GM18517 (cell line): ENCODE results near the gene KCNJ5.
"Not testable (repeated sequence)": the region's sequence is repeated elsewhere in the genome, so short reads cannot be mapped to it uniquely, and the experiment has no call there.

Experiments used
- ATAC-seq: cut with Tn5 transposase; IDR thresholded peaks from one replicate; pipeline ENCODE4 v1.9.1; 2021; ENCODE audit warnings: mild to moderate bottlenecking, moderate library complexity; ENCODE audit not compliant: unreplicated experiment

The KCNJ5 gene

DNA sequence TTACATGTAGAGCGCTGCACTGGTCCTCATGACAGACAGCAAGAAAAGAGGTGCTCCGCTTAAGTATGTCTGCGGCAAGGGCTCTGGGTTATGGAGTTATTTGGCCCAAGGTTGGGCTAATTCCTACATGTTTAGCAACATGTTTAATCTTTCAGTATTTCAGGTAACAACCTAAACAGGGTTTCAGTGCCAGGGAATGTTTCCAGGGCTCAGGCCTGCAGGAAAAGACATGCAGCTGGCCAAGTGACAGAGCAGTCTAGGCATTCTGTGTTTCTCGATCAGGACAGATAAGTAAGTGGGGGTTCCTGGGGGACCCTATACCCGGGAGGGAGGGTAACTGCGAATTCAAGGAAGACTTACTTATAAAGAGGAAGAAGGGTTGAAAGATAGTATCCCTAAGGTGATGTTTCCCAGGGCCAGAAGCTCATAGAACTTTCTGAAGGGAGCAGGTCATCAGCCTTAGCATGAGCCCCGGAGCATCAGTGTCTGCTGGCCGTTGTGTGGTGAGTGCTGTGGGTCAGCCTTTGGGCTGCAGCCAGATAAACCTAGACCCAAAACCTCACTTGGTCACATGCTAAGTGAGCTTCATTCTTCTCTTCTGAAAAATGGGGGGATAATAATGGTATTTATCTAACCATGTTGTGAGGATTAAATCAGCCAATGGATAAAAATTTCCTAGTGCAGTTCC lies 18.4 kb downstream of the KCNJ5 start:
- ATAC-seq = no peak

DNA sequence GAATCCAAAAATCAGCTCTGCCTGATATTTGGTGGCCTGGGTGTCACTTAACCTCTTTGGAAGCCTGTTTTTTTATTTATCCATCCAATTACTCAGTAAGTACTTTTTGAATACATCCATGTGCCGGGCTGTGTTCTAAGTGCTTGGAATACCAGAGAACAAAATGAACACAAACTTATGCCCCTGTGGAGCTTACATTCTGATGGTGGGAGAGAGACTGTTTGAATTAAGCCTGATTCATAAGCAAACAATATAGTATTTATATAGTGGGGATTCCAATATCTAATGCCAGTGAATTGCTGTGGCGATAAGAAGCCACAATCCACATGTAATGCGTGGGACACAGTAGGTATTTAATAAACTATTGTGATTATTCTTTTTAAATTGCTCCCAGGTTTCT lies 19.4 kb downstream of the KCNJ5 start:
- no peak for ATAC-seq

DNA sequence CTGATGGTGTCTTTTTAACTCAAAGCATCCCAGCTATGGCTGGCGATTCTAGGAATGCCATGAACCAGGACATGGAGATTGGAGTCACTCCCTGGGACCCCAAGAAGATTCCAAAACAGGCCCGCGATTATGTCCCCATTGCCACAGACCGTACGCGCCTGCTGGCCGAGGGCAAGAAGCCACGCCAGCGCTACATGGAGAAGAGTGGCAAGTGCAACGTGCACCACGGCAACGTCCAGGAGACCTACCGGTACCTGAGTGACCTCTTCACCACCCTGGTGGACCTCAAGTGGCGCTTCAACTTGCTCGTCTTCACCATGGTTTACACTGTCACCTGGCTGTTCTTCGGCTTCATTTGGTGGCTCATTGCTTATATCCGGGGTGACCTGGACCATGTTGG lies 20.1 kb downstream of the KCNJ5 start:
- no peak for ATAC-seq

DNA sequence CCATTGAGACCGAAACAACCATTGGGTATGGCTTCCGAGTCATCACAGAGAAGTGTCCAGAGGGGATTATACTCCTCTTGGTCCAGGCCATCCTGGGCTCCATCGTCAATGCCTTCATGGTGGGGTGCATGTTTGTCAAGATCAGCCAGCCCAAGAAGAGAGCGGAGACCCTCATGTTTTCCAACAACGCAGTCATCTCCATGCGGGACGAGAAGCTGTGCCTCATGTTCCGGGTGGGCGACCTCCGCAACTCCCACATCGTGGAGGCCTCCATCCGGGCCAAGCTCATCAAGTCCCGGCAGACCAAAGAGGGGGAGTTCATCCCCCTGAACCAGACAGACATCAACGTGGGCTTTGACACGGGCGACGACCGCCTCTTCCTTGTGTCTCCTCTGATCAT lies 20.5 kb downstream of the KCNJ5 start:
- ATAC-seq = no peak

DNA sequence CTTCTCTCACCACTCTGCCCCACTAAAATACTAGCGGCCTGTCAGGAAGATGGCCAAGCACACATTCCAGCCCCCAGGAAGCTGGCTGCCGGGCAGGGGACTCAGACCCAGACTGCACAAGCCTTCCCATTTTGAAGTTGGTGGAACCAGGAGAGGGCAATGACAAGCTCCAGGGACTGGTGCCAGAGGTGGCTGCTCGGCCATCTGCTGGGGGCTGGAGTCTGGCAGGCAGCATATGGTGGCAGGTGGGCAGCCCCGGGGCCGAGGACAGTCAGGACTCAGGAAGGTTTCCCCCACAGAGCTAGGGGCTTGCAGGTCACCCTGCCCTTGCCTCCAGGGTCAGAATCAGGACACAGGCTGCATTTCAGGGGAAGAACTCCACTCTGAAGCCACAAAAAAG lies 22.6 kb downstream of the KCNJ5 start:
- no peak for ATAC-seq

DNA sequence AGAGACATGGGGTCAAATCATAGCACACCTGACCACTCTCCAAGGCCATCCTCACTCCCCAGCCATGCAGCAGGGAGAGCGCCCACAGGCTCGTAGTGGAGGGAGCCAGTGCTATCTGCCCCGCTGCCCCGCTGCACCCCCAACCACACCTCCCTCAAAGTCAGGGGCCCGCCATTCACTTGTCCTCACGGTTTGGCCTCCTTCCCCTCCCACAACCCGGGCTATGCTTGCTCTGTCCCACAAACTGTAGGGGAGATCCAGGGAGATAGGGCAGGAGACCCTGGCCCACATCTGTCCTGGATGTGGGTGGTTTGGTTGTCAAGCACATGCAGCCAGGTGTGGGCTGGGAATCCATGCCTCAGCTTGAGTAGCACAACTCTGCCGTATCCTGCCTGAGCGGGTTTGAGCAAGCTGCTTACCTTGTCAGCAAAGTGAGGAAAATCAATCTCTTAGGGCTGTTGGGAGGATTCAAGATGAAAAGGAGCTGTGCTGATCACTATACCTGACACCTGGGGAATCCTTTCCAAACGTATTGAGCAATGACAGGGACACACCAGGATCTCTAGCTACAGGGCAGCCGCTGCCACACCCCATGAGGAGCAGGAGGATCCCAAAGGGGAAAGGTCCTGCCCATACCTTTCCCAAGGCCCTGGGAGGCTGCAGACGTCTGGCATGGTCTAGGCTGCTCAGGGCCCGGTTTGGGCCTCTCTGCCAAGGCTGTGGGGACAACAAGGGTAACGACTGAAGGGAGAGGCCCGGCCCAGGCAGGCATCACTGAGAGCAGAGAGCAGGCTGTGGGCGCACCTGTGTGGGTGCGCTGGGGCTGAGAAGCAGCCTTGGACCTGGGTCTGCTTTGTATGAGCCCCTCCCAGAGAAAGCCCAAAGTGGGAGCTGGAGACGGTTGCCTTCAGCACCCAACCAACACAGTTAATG lies 23.3 kb downstream of the KCNJ5 start:
- no peak for ATAC-seq

DNA sequence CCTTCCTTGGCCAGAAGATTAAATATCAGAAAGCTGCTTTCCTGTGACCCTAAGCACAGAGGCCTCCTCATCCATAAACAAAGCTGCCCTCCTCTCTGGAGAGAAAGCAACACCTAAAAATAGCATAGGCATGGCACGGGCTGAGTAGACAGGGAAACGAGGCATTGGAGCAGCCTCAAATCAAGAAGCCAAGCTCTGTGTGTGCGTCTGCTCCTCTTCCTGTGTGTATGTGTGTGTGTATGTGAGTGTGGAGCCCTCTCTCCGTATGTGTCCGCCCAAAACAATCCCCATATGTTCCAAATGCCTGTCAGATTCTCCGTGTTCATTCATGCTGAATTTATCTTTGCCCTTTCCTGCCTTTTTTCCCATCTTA lies 24.0 kb downstream of the KCNJ5 start:
- no peak for ATAC-seq

DNA sequence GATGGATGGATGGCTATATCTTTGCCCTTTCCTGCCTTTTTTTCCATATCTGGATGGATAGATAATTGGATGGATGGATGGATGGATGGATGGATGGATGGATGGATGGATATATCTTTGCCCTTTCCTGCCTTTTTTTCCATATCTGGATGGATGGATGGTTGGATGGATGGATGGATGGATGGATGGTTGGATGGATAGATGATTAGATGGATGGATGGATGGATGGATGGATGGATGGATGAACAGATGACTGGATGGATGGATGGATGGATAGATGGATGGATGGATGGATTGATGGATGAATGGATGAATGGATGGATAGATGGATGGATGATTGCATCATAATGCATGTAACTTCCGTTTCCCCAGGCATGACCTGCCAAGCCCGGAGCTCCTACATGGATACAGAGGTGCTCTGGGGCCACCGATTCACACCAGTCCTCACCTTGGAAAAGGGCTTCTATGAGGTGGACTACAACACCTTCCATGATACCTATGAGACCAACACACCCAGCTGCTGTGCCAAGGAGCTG lies 24.9 kb downstream of the KCNJ5 start:
- ATAC-seq = no peak

DNA sequence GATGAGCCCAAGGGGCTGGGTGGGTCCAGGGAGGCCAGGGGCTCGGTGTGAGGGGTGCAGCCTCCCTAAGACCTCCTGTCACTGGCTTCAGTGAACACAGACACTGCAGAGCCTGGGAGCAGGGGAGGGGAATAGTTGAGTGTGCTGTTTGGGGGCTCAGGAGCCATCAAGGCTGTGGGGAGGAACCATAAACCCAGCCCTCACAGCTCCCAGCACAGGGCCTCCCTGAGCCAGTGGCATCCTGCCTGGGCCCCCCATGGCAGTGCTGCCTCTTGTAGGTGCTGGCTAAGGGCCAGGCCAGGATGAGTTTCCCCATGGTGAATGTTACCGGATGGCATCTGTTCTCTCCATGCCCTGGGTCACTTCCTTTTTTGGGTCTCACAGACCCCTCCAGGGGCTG lies 25.5 kb downstream of the KCNJ5 start:
- ATAC-seq = no peak

DNA sequence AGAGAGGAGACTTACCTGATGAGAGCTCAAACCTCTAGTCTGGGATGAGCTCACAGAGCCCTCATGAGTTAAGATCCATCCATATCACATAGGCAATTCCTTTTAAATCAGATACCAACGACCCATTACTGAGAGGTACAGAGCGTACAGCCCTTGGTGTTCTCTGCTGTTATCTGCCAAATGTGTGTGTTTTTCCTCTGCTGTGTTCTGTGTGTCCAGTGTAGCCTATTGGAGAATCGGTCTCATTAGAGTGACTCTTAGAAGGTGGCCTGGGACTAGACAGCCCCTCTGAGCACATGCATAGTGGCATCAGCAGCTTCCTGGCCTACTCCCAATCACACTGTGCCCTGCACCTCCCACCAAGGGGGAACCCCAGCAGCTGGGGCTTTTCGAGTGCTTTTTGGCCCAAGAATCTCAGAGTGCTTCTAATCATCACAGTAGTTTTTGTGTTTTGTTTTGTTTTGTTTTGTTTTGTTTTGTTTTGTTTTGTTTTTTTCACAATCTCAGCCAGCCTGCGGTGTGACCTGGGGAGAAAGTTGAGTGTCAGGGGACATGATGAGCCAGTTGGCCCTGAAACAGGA lies 26.1 kb downstream of the KCNJ5 start:
- ATAC-seq = no peak

DNA sequence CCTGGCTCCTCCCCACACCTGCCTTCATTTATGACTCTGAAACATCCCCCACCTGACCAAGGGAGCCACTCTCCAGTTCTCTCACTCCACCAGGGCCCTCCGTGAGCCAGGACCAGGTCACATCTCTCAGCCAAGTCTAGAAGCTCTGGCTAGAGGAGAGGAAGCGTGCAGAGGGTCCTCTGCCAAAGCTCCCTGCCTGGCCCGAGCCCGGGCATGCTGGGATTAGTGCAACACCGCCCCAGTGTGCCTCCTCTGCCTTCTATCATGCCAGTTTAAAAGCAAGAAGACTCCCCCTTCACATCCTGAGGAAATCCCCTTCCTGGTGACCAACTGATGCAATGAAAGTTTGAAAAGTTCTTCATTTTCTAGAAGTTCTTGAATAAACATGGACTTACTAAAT lies 28.1 kb downstream of the KCNJ5 start:
- no peak for ATAC-seq

DNA sequence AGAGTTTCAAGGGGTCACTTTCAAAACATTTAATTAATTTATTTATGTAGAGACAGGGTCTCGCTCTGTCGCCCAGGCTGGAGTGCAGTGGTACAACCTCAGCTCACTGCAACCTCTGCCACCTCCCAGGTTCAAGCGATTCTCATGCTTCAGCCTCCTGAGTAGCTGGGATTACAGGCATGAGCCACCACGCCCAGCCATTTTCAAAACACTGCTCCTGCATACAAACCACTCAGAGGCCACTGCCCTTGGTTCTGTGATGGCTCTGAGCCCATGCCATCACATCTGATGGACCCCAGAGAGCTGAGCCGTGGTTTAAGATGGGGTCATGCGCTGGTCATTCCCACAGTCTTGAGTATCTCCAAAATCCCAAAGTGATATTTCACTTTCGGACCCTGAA lies 28.5 kb downstream of the KCNJ5 start:
- not testable (repeated sequence) for ATAC-seq

DNA sequence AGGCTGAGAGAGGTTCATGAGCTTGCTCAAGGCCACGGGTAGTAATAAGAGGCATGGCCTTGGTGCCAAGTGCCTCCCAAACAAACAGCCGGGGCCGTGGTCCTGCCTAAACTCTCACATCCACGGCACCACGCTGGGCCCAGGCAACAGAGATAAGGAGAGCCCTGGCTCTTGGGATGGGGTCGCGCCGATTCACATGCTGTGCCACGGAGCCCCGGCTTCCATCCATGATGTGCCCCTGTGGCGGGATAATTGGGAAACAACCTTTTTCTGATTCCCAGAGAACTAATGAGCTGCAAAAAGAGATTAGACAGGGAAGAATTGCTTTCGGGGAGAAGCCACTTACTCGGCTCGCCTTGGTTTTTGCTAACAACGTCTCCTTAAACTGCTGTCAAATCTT lies 29.5 kb downstream of the KCNJ5 start:
- ATAC-seq = no peak

DNA sequence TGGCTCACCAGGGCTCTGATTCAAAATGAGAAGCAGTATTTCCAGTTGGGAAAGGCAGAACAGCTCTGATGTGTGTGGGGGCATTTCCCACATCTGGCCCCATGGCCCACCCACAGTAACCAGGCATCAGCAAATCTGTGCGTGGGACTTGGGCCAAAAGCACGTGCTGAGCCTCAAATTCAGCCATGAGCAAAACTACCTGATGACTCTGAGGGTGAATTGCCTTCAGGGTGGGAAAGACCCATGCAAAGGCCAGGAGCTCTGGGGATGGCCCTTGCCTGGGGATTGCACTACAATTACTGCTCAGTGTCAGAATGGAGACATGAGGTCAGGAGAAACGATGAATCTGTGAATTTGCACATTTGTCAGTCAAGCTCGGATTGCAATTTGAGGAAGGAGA lies 30.6 kb downstream of the KCNJ5 start:
- ATAC-seq = no peak

DNA sequence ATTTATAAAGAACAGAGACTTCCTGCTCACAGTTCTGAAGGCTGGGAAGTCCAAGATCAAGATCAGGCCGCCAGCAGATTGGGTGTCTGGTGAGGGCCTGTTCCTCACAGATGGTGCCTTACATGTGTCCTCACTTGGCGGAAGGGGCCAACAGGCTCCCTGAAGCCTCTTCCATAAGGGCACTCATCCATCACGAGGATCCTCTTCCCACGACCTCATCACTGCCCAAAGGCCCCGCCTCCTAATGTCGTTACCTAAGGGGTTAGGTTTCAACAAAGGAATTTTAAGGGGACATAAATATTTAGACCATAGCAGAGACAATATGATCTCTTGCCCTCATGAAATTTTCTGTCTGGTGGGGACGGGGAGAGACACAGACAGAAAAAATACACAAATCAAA lies 32.9 kb downstream of the KCNJ5 start:
- ATAC-seq = no peak

DNA sequence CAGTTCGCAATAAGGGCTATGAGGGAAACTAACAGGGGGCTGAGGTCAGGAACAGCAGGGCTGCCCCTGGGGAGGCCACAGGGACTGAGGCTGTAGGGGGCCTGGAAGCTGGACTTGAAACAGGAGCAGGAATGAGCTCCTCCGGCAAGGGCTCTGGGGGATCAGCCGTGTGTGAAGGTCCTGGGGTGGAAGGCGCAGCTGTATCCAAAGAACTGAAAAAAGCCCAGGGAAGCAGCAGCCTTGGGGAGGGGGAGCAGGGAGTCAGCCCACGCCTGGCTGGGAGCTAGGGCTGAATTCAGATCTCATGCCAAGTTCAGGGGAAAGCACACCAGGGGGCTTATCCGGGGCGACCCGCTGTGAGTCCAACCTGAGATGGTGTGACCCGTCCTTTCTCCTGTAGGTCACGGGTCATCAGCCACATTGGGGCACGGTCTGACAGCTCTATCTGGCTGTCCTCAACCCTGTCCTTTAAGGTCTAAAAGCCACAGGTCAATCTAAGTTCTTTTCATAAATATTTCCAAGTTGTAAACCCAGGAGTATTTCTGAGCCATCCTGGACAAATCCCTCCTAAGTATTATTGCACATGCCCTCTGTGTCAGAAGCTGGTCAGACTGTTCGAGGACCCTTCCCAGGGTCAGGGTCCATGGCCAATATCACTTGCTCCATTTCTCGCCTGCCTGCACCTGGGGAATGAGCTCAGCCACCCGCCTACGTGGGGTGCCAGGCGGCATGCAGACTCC lies 33.5 kb downstream of the KCNJ5 start:
- ATAC-seq = no peak

DNA sequence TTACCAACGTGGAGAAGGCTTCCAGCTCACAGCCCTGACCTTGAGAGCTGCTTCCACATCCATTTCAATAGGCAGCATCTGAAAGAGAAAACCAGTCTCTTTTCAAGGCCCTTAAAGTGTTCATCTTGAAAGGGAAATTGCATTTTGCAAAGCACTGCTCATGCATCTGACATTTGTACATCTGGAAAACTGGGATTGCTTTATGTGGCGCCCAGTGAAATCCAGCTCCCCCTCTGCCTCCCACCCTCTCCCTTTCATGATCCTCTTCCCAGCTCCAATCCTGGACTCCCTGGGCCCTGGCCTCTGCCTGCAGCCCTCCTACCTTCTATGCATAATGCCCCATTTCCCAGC lies 34.1 kb downstream of the KCNJ5 start:
- no peak for ATAC-seq

DNA sequence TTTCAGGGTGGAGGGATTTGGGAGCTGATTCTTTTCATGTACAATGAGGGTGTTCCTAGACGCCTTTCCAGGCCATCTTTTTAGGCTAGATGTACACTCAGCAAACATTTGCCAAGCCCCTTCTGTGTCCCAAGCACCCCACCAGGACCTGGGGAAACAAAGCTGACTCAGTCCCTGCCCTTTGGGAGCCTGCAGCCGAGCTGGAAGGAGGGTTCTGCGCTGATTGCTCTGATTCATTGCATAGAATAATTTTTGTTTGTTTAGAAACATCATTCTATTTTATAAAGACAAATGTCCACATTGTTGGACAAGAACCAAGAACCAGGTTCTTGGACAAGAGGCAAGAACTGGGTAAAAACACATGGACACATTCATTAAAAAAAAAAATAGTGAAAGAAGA lies 34.8 kb downstream of the KCNJ5 start:
- ATAC-seq = no peak

DNA sequence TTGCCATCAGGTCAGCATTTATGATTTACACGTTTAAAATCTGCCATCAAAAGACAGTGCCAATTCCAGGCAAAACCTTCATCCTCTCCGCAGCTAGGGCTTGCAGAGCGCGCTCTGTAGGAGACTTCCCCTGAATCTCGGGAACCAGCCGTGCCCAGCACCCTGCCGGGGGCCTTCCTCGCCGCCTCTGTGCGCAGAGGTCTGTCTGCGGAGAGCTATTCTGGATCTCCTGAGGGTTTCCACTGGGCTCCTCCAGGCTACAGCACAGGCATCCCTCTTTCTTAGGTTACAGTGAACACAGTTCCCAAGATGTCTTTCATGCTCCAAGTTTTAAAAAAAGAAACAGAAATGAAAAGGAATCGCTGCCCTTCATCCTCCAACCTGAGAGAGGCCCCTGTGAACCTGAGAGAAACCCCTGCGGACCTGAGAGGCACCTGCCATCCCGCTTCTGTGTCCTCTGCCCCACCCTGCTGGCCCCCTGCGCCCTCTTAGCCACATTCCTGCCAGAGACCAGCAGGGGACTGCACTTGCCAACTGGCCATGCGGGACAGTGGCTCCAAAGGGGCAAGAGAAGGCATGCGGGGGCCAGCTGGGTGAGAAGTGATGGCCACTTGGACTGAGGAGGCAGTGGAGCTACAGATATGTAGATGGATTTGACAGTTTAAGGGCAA lies 35.4 kb downstream of the KCNJ5 start:
- no peak for ATAC-seq

DNA sequence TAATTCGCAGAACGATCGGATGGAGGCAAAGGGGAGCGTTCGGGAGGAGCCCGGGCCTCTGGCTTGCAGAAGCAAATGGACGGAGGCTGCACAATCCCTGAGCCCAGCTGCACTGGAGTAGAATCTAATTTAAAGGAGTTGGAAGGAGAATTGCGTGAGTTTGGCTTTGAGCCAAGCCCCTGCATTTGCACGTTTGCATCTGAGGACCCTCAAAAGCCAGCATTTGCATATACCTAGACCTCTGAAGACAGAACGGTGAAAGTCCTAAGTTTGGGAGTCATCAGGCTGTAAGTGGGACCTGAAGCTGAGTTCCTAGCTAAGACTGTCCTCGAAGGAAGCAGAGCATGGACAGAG lies 35.9 kb downstream of the KCNJ5 start:
- no peak for ATAC-seq
